CD4-positive, alpha-beta T cell (primary cell): ENCODE measurements around the gene ITGAD. TPM values are rescaled to one million over a fixed set of nuclear protein-coding genes. Genes with fewer than 3 reads are reported as not detected.

ENCODE experiments used
- ATAC-seq: fragments of 200-7000 bp; cut with Tn5 transposase; one replicate; pipeline ENCODE4 v1.10.0; 2022; ENCODE audit warnings: mild to moderate bottlenecking; ENCODE audit not compliant: poor library complexity
- CTCF ChIA-PET: fragments of 350-600 bp; sonication (Branson Sonifier 250); formaldehyde crosslinking; loops from one replicate; lab custom pipeline; 2021; ENCODE audit warnings: antibody characterized with exemption, inconsistent platforms; lab: Charles Lee
- POLR2A ChIA-PET: fragments of 350-600 bp; sonication (Branson Sonifier 250); formaldehyde crosslinking; loops from one replicate; lab custom pipeline; 2021; ENCODE audit warnings: antibody characterized with exemption, inconsistent platforms; lab: Charles Lee
- DNase-seq, 14 experiments: peaks; one replicate each; pipeline ENCODE4 v3.0.0-alpha.2; 2013 to 2020; ENCODE audit warnings: mixed read lengths in 2 of 14
- H3K27ac ChIP-seq, 2 donors: one replicate each; pipeline versions ENCODE4 v1.5.1 to v1.7.0; 2013; ENCODE audit warnings: low read length in 2 of 2, low read depth in 1 of 2, mild to moderate bottlenecking in 1 of 2
- H3K27me3 ChIP-seq, 2 experiments: 1 replicate in 1 of 2; 2 replicates in 1 of 2; pipeline versions ENCODE4 v1.6.1 to v1.7.0; 2013; ENCODE audit warnings: low read length in 2 of 2, control low read depth in 1 of 2, mild to moderate bottlenecking in 1 of 2, moderate library complexity in 1 of 2; ENCODE audit not compliant: insufficient read depth in 2 of 2, control insufficient read depth in 1 of 2
- H3K36me3 ChIP-seq: one replicate; pipeline ENCODE4 v1.6.1; 2013; ENCODE audit warnings: low read length, control low read depth; ENCODE audit not compliant: insufficient read depth
- H3K4me1 ChIP-seq: one replicate; pipeline ENCODE4 v1.6.1; 2013; ENCODE audit warnings: low read length, control low read depth; ENCODE audit not compliant: insufficient read depth
- H3K4me3 ChIP-seq: one replicate; pipeline ENCODE4 v1.5.1; 2013; ENCODE audit warnings: mild to moderate bottlenecking, low read length, moderate library complexity
- H3K9me3 ChIP-seq, 2 experiments: 1 replicate in 1 of 2; 2 replicates in 1 of 2; pipeline versions ENCODE4 v1.6.1 to v1.7.0; 2013; ENCODE audit warnings: low read length in 2 of 2, mild to moderate bottlenecking in 2 of 2, control low read depth in 1 of 2, moderate library complexity in 1 of 2; ENCODE audit not compliant: control insufficient read depth in 1 of 2, insufficient read depth in 1 of 2
- H3K27ac Mint-ChIP-seq: one replicate; pipeline ENCODE4 v1.8.0; 2020; ENCODE audit warnings: mixed read lengths
- H3K27me3 Mint-ChIP-seq: one replicate; pipeline ENCODE4 v1.8.0; 2021; ENCODE audit warnings: mixed read lengths
- H3K36me3 Mint-ChIP-seq: one replicate; pipeline ENCODE4 v1.8.0; 2021; ENCODE audit warnings: low read depth, mixed read lengths
- H3K4me1 Mint-ChIP-seq: one replicate; pipeline ENCODE4 v1.8.0; 2021; ENCODE audit warnings: low read depth, mixed read lengths
- H3K4me3 Mint-ChIP-seq: one replicate; pipeline ENCODE4 v1.8.0; 2020; ENCODE audit warnings: mild to moderate bottlenecking, mixed read lengths
- H3K9me3 Mint-ChIP-seq: one replicate; pipeline ENCODE4 v1.8.0; 2020; ENCODE audit warnings: mixed read lengths
- intact Hi-C, 2 experiments: fragments of 100-400 bp; cut with DNase I in 1 of 2; cut with micrococcal nuclease in 1 of 2; formaldehyde crosslinking; loops; one replicate each; pipeline versions ENCODE4 v1.15.1 to v1.9.0; 2023 to 2025; cut with DNase I, micrococcal nuclease
- total RNA-seq, 174 experiments: library from RNA in 2 of 174; stranded (reverse) in 2 of 174; gene quantifications; one replicate each; pipeline ENCODE4 v1.2.3 and lab custom pipeline; 2021 to 2026
- TF ChIP-seq, protein P1 (sequence below): fragments of 200-600 bp; IDR thresholded peaks from one replicate; pipeline ENCODE4 v1.8.0; 2022; ENCODE audit warnings: antibody characterized with exemption, mild to moderate bottlenecking

The ITGAD gene
- total RNA-seq, 2 experiments from 2014 or later: not detected

DNA sequence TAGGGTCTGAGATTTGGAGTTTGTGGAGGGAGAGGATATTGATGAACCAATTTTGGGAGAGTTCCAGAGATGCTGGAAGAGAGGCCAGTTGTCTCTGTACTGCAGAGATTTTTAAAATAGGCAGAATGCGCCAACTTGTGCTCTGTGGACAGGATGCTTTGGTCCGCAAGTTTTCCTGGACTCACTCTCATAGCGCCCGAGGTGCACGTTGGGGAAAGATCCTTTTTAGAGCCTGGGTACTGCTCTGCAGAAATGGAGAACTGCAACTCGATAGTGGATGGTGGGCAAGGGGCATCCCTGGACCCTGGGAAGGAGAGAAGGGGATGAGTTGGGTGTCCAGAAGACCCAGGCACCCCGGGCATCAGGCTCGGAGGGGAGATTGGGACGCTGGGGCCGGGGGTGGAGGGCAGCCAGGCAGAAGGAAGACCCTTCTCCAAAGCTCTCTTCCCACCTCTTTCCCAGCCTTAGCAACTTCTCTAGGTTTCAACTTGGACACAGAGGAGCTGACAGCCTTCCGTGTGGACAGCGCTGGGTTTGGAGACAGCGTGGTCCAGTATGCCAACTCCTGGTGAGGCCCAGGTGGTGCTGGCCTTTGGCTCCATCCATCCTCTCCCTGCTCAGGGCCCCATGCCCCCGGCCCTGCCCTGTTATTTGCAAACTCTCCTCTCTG is 37.6 kb upstream of the ITGAD start:
- ChIA-PET CTCF (no interaction called here), POLR2A (no interaction called here)
- Histone ChIP-seq H3K27ac (no peak overlapping the region), H3K4me3 (peak overlapping the region; percentile 30), H3K4me1 (peaks cover 21% of the 10 kb centered on the region), H3K27me3 (no peaks in the 10 kb centered on the region), H3K9me3 (peaks cover 0 to under 1% of the 10 kb centered on the region in 2 experiments), H3K36me3 (no peaks in the 10 kb centered on the region)
- no peak overlapping the region for H3K4me3 Mint-ChIP-seq
- H3K9me3 Mint-ChIP-seq: no peaks in the 10 kb centered on the region
- ATAC-seq (no peak), DNase-seq (no peak)
- peaks cover 17% of the 10 kb centered on the region for H3K4me1 Mint-ChIP-seq
- H3K27me3 Mint-ChIP-seq: no peaks in the 10 kb centered on the region
- no peaks in the 10 kb centered on the region for H3K36me3 Mint-ChIP-seq
- TF ChIP-seq, protein P1, sequence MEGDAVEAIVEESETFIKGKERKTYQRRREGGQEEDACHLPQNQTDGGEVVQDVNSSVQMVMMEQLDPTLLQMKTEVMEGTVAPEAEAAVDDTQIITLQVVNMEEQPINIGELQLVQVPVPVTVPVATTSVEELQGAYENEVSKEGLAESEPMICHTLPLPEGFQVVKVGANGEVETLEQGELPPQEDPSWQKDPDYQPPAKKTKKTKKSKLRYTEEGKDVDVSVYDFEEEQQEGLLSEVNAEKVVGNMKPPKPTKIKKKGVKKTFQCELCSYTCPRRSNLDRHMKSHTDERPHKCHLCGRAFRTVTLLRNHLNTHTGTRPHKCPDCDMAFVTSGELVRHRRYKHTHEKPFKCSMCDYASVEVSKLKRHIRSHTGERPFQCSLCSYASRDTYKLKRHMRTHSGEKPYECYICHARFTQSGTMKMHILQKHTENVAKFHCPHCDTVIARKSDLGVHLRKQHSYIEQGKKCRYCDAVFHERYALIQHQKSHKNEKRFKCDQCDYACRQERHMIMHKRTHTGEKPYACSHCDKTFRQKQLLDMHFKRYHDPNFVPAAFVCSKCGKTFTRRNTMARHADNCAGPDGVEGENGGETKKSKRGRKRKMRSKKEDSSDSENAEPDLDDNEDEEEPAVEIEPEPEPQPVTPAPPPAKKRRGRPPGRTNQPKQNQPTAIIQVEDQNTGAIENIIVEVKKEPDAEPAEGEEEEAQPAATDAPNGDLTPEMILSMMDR: no peak
- intact Hi-C loops: no loop called here
- no peak overlapping the region for H3K27ac Mint-ChIP-seq

DNA sequence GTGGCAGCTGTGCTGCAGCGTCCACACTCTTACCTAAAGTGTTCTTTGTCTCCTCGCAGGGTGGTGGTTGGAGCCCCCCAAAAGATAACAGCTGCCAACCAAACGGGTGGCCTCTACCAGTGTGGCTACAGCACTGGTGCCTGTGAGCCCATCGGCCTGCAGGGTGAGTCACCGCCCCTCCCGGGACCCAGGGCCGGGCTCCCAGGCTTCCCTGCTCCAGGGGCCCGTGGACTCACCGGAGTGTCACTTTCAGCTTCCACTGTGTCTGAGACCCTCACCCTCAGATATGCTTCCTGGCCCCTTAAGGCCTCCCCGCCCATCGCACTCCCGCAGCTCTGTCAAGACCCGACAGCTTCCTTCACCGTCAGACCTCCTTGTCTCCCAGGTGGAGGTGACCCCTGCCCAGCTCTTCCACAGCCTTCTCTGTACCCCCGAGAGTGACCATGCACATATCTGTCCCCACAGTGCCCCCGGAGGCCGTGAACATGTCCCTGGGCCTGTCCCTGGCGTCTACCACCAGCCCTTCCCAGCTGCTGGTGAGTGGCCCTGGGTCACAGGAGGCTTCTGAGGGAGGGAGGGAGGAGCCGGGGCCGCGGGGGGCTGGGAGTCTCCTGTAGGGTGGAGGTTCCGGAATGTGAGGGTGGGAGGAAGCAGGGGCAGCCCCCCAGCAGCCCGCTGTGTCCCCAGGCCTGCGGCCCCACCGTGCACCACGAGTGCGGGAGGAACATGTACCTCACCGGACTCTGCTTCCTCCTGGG is 36.4 kb upstream of the ITGAD start:
- Histone ChIP-seq H3K27me3 (no peaks in the 10 kb centered on the region), H3K36me3 (no peaks in the 10 kb centered on the region), H3K4me3 (no peak overlapping the region), H3K9me3 (no peaks in the 10 kb centered on the region), H3K4me1 (peaks cover 21% of the 10 kb centered on the region), H3K27ac (no peak overlapping the region)
- Mint-ChIP-seq H3K4me3 (no peak overlapping the region), H3K4me1 (peaks cover 17% of the 10 kb centered on the region), H3K27me3 (no peaks in the 10 kb centered on the region), H3K27ac (no peak overlapping the region), H3K36me3 (no peaks in the 10 kb centered on the region), H3K9me3 (no peaks in the 10 kb centered on the region)
- POLR2A ChIA-PET: interaction anchor here (0.5 kb wide), 1 partner anchor 22 kb away, joined by 3 read pairs; no protein-coding TSS in a partner anchor
- DNase-seq: peak in 1 of 14 experiments; percentile 30
- intact Hi-C loops: no loop called here
- no peak for ATAC-seq
- CTCF ChIA-PET: no interaction called here
- TF ChIP-seq, protein P1: no peak

DNA sequence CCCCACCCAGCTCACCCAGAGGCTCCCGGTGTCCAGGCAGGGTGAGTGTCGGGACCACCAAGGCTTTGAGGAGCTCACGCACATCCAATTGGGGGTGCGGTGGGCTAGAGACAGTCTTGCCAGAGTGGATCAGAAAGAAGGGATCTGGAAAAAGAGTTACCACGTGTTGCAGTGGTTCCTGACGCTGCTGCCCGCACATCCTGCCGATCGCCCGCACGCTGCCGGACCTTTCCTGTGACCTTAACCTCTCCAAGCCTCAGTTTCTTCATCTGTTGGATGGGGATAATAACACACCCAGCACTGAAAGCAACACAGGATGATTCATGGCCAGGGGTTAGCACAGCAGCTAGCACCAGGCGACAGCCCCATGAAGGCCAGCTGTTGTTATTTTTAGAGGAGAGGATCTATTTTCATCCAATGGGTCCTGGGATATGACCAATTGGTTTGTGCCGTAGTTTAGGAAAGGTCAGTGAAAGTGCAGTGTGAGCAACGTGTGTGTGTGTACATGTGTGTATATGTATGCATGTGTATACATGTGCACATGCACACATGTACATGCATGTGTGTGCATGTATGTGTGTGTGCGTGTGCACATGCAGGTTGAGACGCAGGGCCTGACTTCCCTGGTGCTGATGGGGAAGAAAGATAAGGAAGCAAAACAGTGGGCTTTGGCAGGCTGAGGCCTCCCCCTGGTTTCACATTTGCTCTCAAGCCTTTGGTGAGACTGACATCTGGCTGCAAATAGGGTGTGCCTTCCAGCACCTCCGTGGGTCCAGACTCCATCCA is 35.6 kb upstream of the ITGAD start:
- peak in 2 of 14 experiments; percentile 36 for DNase-seq
- no peaks in the 10 kb centered on the region for H3K36me3 Mint-ChIP-seq
- ATAC-seq: no peak
- H3K4me1 Mint-ChIP-seq: peaks cover 17% of the 10 kb centered on the region
- H3K27ac ChIP-seq: no peak overlapping the region
- H3K9me3 Mint-ChIP-seq: no peaks in the 10 kb centered on the region
- H3K27ac Mint-ChIP-seq: no peak overlapping the region
- H3K4me3 Mint-ChIP-seq: no peak overlapping the region
- no peaks in the 10 kb centered on the region for H3K27me3 ChIP-seq
- no peak overlapping the region for H3K4me3 ChIP-seq
- no peaks in the 10 kb centered on the region for H3K9me3 ChIP-seq
- no peaks in the 10 kb centered on the region for H3K36me3 ChIP-seq
- peaks cover 21% of the 10 kb centered on the region for H3K4me1 ChIP-seq
- TF ChIP-seq, protein P1: no peak
- no peaks in the 10 kb centered on the region for H3K27me3 Mint-ChIP-seq
- POLR2A ChIA-PET: interaction anchor here (0.5 kb wide), 1 partner anchor 23 kb away, joined by 3 read pairs; no protein-coding TSS in a partner anchor
- CTCF ChIA-PET: no interaction called here
- intact Hi-C loops: no loop called here
